GM20000 (cell line): ENCODE measurements around the gene IFNL2.

ENCODE experiments used
- DNase-seq: peaks from one replicate; pipeline ENCODE4 v3.0.0; 2012; ENCODE audit warnings: low spot score
- CTCF ChIP-seq: IDR thresholded peaks from 2 replicates; pipeline ENCODE4 v1.5.1; 2012; ENCODE audit warnings: mild to moderate bottlenecking, control low read depth; ENCODE audit errors: extremely low read depth, missing control alignments

IFNL2 gene

GRCh38 chr19:39296055-39296645 lies 28.0 kb downstream of the IFNL2 start, which contains the start of gene IFNL1:
IFNL1 (plus strand) TSS chr19:39296407; CDS start chr19:39296422, 15 bp downstream.
- DNase-seq: no peak
- no peak for TF ChIP-seq CTCF

- DNase-seq: no peak
- TF ChIP-seq CTCF: no peak
Measured at GRCh38 chr19:39296906-39297305, 28.7 kb downstream of the IFNL2 start.

GRCh38 chr19:39297931-39298634 lies 29.9 kb downstream of the IFNL2 start:
- no peak for DNase-seq
- TF ChIP-seq CTCF: no peak

- TF ChIP-seq CTCF: no peak
- DNase-seq: no peak
Measured at GRCh38 chr19:39299404-39299803, 31.2 kb downstream of the IFNL2 start.

- no peak for DNase-seq
- no peak for TF ChIP-seq CTCF
Measured at GRCh38 chr19:39299832-39300231, 31.6 kb downstream of the IFNL2 start.

GRCh38 chr19:39301021-39301420 lies 32.8 kb downstream of the IFNL2 start:
- TF ChIP-seq CTCF: no peak
- no peak for DNase-seq

- no peak for TF ChIP-seq CTCF
- DNase-seq: no peak
Measured at GRCh38 chr19:39301562-39301961, 33.4 kb downstream of the IFNL2 start.
